ENCODE results near the gene SEC11A. TPM values are rescaled to one million over a fixed set of nuclear protein-coding genes. Genes with fewer than 3 reads are reported as not detected.
"Not testable (repeated sequence)": the region's sequence is repeated elsewhere in the genome, so short reads cannot be mapped to it uniquely, and the experiment has no call there.

The SEC11A gene
- polyA plus RNA-seq, 3 donors: 111 to 166 (median 154) TPM

DNA sequence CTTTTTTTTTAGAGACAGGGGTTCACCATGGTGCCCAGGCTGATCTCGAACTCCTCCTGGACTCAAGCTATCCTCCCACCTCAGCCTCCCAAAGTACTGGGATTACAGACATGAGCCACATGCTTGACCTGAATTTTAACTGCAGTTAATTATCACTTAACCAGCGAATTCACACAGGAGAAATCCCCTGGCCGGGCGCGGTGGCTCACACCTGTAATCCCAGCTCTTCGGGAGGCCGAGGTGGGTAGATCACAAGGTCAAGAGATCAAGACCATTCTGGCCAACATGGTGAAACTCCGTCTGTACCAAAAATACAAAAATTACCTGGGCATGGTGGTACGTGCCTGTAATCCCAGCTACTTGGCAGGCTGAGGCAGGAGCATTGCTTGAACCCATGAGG lies 74.1 kb downstream of the SEC11A start:
- H3K79me2 ChIP-seq (ENCODE audit: insufficient read depth, low read length); H3K9ac ChIP-seq (ENCODE audit: insufficient read depth, low read length, poor library complexity, severe bottlenecking); H3K27me3 ChIP-seq (ENCODE audit: control insufficient read depth in 2 of 2, insufficient read depth in 2 of 2, low read length in 2 of 2); H3K4me1 Mint-ChIP-seq; H3K4me1 ChIP-seq (ENCODE audit: control insufficient read depth in 1 of 2, insufficient read depth in 2 of 2, low read length in 2 of 2); H3K9me3 Mint-ChIP-seq; H4K20me1 ChIP-seq (ENCODE audit: insufficient read depth, low read length); DNase-seq; H3K4me3 ChIP-seq (replicated peaks in 1 of 3; ENCODE audit: low read depth in 2 of 3, low read length in 3 of 3); H3K4me2 ChIP-seq (replicated peaks; ENCODE audit: extremely low read depth, low read length, poor library complexity, severe bottlenecking); H3K27me3 Mint-ChIP-seq (ENCODE audit: low read depth in 3 of 3); H3K9me3 ChIP-seq (replicated peaks in 1 of 2; ENCODE audit: control insufficient read depth in 1 of 2, insufficient read depth in 1 of 2, low read length in 2 of 2); H2AFZ ChIP-seq (ENCODE audit: insufficient read depth, low read depth, low read length, poor library complexity, severe bottlenecking); H3K27ac ChIP-seq (ENCODE audit: low read depth in 1 of 2, low read length in 2 of 2); intact Hi-C loops (cut with micrococcal nuclease); H3K4me3 Mint-ChIP-seq: not testable (repeated sequence)
- H3K27ac Mint-ChIP-seq: peak overlapping the region in 2 of 7 donors; percentile 20 to 61
- H3K36me3 ChIP-seq (replicated peaks in 1 of 2; ENCODE audit: control insufficient read depth in 1 of 2, insufficient read depth in 2 of 2, low read length in 2 of 2): peaks cover 81 to 93% of the 10 kb centered on the region in 2 donors
- peaks cover 65 to 94% of the 10 kb centered on the region in 2 donors for H3K36me3 Mint-ChIP-seq
- 99% methylated on average over 9 of the region's 9 CpGs for WGBS (ENCODE audit: insufficient coverage)

DNA sequence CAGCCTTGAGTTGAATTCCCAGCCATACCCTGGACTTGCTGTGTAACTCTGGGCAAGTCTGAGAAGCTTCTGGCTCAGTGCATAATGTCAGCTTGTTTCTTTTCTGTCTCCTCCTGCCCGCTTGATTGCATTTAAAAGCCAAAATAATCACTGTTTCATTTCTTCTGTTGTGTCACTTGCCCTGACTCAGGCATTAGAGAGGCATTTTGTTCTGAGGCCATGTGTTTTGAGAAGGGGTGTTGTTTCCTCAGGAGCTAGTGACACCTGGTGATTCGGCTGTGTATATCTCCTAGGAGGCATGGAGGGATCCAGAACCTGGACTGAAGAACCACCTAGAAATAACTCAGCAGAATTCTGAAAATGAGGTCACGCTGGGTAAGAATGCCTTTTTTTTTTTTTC lies 77.8 kb downstream of the SEC11A start:
- Mint-ChIP-seq H3K27me3 (ENCODE audit: low read depth in 3 of 3) (no peaks in the 10 kb centered on the region), H3K27ac (no peak overlapping the region), H3K36me3 (peaks cover 43 to 70% of the 10 kb centered on the region in 2 donors), H3K4me1 (peaks cover 18% of the 10 kb centered on the region), H3K4me3 (no peak overlapping the region), H3K9me3 (no peaks in the 10 kb centered on the region)
- Histone ChIP-seq H3K4me1 (ENCODE audit: control insufficient read depth in 1 of 2, insufficient read depth in 2 of 2, low read length in 2 of 2) (peaks cover 7 to 19% of the 10 kb centered on the region in 2 donors), H3K79me2 (ENCODE audit: insufficient read depth, low read length) (peaks cover 15% of the 10 kb centered on the region), H4K20me1 (ENCODE audit: insufficient read depth, low read length) (no peaks in the 10 kb centered on the region), H2AFZ (ENCODE audit: insufficient read depth, low read depth, low read length, poor library complexity, severe bottlenecking) (no peak overlapping the region), H3K4me3 (replicated peaks in 1 of 3; ENCODE audit: low read depth in 2 of 3, low read length in 3 of 3) (no peak overlapping the region), H3K27me3 (ENCODE audit: control insufficient read depth in 2 of 2, insufficient read depth in 2 of 2, low read length in 2 of 2) (no peaks in the 10 kb centered on the region), H3K9ac (ENCODE audit: insufficient read depth, low read length, poor library complexity, severe bottlenecking) (no peak overlapping the region), H3K36me3 (replicated peaks in 1 of 2; ENCODE audit: control insufficient read depth in 1 of 2, insufficient read depth in 2 of 2, low read length in 2 of 2) (peaks cover 51 to 61% of the 10 kb centered on the region in 2 donors), H3K4me2 (replicated peaks; ENCODE audit: extremely low read depth, low read length, poor library complexity, severe bottlenecking) (no peak overlapping the region), H3K27ac (ENCODE audit: low read depth in 1 of 2, low read length in 2 of 2) (no peak overlapping the region), H3K9me3 (replicated peaks in 1 of 2; ENCODE audit: control insufficient read depth in 1 of 2, insufficient read depth in 1 of 2, low read length in 2 of 2) (no peaks in the 10 kb centered on the region)
- TF ChIP-seq, protein P1, sequence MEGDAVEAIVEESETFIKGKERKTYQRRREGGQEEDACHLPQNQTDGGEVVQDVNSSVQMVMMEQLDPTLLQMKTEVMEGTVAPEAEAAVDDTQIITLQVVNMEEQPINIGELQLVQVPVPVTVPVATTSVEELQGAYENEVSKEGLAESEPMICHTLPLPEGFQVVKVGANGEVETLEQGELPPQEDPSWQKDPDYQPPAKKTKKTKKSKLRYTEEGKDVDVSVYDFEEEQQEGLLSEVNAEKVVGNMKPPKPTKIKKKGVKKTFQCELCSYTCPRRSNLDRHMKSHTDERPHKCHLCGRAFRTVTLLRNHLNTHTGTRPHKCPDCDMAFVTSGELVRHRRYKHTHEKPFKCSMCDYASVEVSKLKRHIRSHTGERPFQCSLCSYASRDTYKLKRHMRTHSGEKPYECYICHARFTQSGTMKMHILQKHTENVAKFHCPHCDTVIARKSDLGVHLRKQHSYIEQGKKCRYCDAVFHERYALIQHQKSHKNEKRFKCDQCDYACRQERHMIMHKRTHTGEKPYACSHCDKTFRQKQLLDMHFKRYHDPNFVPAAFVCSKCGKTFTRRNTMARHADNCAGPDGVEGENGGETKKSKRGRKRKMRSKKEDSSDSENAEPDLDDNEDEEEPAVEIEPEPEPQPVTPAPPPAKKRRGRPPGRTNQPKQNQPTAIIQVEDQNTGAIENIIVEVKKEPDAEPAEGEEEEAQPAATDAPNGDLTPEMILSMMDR (IDR thresholded peaks at IDR 0.05): no peak
- no peak for DNase-seq
- WGBS (ENCODE audit: insufficient coverage): no CpG with 5 or more reads among the region's 3 CpGs
- intact Hi-C loops (cut with micrococcal nuclease): no loop called here

All from CD14-positive monocyte (primary cell).